ENCODE measurements around the gene ROBO2. TPM values are rescaled to one million over a fixed set of nuclear protein-coding genes. Genes with fewer than 3 reads are reported as not detected.

The ROBO2 gene
- total RNA-seq, 1 donor from 2014 or later = not detected

DNA sequence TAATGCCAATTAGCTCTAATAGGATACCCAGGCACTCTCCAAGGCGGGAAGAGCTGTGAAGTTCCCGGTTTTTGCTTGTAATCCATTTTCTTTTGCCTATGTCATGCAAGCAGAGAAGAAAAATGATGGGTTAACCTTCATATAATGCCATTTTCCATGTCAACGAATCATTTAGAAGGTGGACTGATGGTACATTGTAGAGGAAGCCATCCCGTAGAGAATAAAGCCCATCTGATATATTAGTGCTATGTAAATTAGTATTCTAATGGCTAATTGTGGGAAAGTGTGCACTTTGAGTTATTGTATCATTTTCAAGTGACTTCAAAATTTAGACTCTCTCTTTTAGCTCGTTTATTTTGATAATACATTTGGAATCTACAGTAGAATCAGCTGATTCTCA, 509.1 kb downstream of the ROBO2 start:
- no peak for DNase-seq (ENCODE audit: low read depth in 2 of 2)

DNA sequence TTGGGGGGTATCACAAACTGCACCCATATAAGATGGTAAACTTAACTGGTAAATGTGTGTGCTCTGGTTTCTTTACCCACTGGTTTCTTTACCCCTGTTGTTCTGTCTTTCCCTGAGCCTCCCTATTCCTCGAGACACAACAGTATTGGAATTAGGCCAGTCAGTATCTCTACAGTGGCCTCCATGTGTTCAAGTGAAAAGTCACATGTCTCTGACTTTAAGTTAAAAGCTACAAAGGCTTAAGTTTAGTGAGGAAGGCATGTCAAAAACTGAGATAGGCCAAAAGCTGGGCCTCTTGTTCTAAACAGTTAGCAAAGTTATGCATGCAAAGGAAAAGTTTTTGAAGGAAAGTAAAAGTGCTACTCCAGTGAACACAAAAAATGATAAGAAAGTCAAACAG, 513.3 kb downstream of the ROBO2 start:
- no peak for DNase-seq (ENCODE audit: low read depth in 2 of 2)

DNA sequence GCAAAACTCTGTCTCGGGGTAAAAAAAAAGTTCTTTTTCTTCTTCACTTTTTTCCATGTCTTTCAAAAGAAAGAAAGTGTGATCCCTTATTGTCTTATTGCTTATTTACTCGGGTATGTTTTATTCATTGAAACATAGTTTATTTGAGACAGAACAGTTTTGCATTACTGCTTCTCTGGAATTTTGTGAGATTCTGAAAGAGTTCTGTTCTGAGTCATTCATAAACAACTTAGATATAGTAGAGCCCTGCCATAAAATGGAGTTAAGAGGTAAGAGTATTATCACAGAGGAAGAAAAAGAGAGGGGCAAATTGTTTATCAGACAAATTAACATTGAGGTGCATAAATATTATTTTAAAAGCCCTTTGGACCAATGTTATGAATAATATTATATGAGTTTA, 522.2 kb downstream of the ROBO2 start:
- DNase-seq (ENCODE audit: low read depth in 2 of 2) = no peak

DNA sequence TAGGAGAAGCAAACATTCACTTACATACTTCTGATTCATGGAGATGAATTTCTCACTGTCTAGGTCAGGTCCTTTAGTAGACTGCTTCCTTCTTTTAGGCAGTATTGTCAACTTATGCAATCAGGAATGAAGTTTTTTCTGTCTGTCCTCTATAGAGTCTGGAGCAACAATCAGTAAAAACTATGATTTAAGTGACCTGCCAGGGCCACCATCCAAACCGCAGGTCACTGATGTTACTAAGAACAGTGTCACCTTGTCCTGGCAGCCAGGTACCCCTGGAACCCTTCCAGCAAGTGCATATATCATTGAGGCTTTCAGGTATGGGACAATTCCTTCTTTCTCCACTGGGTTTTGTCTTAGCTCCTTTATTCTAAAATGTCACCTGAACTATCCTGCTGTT, 523.1 kb downstream of the ROBO2 start:
- DNase-seq (ENCODE audit: low read depth in 2 of 2) = no peak

DNA sequence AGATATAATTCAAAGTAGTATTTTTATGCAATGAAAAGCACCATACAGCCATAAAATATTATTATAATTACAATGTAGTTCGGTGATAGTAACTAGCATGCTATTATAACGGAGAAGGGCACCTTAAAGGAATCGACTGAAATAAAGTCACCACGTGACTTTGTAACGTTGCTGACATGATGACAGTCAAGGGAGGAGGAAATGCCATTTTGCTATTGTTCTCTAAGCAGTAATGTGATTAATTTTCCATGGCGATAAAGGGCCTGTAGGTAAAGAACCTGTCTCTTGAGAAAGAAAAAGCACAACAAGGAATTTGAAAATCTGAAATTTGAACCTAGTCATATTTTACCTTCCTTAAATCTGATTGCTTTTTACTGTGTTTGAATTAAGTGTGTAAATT, 526.2 kb downstream of the ROBO2 start:
- no peak for DNase-seq (ENCODE audit: low read depth in 2 of 2)

DNA sequence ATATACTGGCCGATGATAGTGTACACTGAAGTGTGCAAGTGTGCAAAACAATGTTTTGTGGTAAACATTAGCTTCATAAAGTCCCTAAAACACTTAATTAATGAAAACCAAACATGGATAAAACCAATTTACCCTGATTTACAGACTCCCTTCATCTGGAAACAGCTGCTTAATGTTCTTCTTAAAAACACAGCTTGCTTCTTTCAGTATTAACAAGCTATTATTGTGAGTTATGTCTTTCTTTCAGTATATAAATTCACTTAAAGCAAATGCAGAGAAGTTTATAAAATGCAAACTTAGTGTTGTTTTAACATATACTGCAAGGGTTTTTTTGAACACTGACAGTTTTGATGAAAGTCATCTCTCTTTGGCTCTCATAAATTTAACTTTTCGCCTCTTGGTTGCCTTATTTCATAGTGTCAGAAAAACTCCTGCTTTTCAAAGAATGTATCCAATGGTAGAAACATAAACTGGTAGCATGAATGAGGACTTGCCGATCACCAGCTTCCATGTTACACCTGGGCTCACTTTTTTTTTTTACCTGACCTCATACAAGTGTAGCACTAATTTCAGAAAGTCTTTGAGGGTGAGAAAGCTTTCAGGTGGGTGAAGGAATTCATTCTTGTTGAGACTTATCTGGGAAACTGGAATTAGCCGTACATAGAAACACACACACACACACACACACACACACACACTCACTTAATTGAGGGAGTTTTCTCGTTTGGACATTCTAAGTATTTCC, 532.2 kb downstream of the ROBO2 start:
- DNase-seq (ENCODE audit: low read depth in 2 of 2) = no peak

DNA sequence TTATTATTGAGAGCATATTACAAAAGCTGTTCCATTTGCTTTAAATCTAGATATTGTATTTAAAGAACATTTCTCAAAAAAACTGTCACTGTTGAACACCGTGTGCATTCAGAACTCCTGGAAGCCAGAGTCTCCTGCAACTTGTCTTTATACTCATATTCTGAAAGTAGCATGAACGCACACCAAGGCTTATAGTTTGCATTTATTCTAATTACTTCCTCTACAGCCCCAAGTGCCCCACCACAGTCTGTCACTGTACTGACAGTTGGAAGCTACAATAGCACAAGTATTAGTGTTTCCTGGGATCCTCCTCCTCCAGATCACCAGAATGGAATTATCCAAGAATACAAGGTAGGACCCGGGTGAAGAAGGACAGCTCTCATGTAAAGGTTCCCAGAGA, 537.4 kb downstream of the ROBO2 start:
- DNase-seq (ENCODE audit: low read depth in 2 of 2) = no peak

DNA sequence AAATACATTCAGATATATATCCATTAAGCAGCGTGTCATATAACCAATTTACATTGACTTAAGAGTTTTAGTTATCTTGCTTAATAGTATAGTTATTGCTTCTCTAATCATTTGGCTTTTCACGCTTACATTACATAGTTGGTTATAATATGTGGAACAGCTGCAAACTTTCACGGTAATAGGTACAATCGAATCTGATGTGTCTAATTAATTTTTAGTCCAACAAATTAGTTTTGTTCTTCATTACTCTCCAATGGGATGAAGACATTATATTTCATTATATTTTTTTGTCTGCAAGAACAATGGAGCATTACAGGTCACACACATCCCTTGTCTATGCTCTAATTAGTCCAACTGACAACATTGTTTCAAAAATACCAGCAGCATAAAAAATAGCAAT, 546.3 kb downstream of the ROBO2 start:
- DNase-seq (ENCODE audit: low read depth in 2 of 2) = no peak

DNA sequence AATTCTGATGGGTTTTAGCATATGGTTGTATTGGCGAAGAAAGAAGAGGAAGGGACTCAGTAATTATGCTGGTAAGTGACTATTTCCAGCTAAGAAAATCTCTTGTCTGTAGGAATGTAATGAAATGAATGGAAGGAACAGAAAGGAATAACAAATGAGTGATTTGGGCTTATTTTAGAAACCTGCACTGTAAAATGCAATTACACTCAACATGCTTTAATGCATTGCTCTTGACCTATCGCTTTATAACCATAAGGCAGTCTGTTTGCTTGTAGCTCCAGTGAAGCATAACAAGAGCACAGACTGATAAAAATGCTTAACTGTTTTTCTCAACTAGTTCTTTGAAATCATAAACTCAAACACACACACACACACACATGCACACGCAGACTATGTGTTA, 549.0 kb downstream of the ROBO2 start:
- DNase-seq (ENCODE audit: low read depth in 2 of 2) = no peak

DNA sequence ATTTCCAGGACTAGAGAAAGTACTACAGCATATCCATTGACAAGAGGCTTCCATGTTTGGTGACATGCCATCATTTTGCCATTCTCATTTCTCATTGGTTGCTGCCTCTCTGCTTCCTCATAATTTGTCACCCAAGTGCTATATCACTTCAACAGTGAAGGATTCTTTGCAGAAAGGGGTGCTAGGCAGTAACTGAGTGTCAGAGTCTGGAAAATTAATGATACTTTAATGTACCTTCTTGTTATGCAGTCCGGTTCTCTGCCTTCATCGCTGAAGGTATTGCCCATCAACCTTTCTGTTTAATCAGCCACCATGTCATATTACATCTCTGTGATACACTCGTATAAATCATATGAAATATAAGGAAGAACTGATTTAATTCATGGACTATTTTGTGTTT, 550.3 kb downstream of the ROBO2 start:
- no peak for DNase-seq (ENCODE audit: low read depth in 2 of 2)

DNA sequence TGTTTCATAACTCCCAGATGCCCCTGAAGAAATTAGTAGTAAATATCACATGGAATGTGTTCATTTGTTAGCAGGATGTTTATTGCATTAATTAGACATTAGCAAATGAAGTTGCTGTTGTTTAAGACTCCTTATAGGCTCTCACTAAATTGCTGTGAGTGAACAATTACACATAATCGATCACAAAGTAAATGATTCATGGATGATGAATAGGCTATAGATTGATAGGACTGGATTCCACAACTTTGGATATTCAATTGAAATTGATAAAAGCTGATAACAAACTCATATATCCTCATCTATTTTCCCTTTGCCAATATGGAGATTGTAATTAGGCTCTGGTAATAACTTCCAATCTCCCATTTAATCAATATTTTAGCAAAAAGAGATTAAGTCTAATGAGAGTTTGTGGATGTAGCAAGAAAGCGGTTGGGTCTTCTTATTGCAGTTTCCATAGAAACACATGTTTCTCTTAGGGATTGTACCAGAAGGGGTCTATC, 555.5 kb downstream of the ROBO2 start:
- DNase-seq (ENCODE audit: low read depth in 2 of 2) = no peak

DNA sequence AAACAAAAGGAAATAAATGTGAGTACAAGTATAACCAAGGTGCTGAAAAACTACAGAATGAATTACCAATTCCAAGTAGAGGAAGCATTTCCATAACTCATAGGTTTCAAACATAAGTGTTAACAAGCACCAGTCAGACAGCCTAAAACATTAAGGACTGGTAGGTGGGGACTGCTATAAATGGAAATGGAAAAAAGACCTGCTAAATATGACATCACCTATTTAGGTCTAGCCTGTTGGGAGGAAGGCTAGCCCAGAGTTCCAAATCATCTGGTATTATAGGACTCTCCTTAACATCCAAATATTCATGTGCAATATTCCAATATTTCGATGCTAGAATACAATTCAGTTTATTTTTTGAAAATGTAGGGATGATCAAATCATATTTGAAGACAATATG, 560.0 kb downstream of the ROBO2 start:
- DNase-seq (ENCODE audit: low read depth in 2 of 2) = no peak

DNA sequence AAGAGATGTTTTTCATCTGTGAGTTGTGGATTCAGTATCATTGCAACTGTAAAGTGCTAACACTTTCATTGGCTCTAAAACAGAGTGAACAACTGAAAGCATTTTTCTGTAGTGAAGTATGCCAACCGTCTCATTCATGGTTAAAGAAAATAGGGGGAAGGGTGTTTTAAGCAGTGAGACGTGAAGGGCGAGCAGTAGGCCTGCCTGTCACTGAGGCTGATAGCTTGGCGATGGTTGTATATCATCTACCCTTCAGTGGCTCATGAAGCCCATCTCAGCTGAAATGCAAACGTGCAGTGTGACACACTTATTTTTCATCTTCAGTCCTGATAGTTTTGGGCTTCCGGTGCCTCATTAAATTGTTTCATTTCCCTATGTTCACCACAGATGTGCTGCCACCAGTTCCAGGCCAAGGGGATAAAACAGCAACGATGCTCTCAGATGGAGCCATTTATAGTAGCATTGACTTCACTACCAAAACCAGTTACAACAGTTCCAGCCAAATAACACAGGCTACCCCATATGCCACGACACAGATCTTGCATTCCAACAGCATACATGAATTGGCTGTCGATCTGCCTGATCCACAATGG, 562.0 kb downstream of the ROBO2 start:
- DNase-seq (ENCODE audit: low read depth in 2 of 2) = no peak

DNA sequence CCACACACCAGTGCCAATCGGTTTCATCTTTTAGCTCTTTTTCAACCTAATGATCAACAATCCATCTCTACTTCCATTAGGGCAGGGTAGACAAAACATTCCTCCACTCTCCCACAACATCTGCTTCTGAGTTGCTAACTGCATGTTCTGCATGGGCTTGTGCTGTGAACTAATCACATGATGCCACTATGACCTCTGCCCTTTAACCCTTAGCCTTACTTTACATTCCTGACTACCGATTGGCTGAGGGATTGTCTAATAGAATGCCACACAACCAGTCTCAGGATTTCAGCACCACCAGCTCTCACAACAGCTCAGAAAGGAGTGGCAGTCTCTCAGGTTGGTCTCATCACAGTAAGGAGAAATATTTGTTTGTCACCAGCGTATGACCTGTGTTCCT, 562.8 kb downstream of the ROBO2 start:
- no peak for DNase-seq (ENCODE audit: low read depth in 2 of 2)

DNA sequence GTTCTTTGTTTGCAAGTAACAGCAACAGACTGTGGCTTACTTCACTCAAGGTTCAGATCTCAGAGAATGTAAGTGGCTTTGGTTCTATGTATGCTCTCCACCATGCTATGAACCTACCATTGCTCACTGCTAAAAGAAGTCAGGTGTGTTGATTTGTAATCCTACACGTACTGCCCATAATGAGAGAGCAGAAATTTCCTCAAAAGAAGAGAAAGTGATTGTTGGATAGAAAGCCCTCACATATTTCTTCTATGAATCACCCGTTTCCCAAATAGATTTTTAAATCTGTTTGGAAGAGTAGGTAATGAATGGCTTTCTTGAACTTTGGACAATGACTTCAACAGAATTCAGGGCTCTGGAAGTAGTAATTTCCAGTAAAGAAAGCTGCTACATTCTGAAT, 565.4 kb downstream of the ROBO2 start:
- DNase-seq (ENCODE audit: low read depth in 2 of 2) = no peak

DNA sequence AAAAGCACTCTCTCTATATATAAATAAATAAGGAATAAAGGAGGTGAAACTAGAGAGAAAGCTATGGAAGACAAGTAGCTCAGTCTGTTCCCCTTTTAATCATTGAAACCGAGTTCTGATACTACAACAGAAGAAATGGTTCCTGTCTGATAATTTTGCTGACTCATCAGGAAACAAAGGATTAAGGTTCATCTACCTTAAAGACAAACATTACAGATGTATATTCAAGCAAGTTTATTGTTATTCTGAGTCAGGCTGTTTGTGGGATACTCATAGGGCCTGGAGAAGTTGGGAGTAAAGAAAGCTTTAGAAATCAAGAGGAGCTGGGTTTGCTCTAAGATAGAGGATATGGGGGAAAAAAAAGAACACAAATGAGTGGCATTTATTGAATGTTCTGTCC, 566.0 kb downstream of the ROBO2 start:
- no peak for DNase-seq (ENCODE audit: low read depth in 2 of 2)

DNA sequence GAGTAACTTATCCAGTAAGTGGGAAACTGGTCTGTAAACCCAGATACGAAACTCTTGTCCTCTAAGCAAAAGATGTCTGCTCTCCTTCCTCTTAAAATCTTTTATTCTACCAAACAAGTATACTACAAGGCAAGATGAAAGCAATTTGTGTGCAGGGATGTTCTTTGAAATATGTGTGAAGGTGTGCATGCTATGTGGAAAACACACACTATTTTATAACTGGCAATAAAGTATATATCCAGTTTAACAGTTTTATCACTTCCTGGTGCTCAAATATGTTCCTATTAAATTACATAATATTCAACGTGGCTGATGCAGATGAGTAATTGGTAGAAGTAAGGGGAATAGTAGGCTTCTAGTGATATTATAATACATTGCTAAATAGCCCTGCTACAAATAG, 566.5 kb downstream of the ROBO2 start:
- DNase-seq (ENCODE audit: low read depth in 2 of 2) = no peak

DNA sequence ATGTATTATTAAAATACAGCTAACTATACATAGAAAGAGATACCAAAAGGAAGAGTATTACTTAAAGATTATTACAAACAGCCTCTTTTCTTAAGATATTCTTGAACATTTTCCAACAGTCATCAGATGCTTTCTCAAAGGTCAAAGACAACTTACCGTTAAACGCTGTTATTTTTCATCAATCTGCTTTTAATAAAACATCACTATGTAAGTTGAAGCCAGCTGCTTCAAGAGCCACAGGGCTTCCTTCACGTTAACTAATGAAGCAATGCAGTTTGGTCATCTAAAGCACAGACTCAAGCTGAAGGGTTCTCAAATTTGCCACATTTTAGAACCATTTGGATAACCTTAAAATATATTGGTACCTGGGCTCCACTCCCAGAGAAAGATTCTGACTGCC, 578.8 kb downstream of the ROBO2 start:
- DNase-seq (ENCODE audit: low read depth in 2 of 2) = no peak

DNA sequence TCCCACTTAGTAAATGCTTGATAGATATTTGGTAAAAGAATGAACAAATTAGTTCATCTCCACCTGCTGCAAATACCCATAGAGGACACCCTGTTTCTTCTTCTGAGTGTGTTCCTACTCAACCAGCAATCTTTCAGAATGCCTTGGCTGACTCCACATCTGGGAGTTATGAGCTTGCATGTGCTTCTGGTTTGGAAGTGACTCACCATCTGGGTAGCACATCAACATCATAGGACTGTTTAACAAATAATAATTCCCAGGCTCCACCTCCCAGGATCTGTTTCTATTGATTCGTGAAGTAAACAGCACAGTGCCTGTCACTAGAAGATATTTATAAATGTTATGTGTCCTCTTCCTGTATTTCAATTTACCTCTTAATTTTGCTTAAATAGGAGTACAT, 580.1 kb downstream of the ROBO2 start:
- no peak for DNase-seq (ENCODE audit: low read depth in 2 of 2)

DNA sequence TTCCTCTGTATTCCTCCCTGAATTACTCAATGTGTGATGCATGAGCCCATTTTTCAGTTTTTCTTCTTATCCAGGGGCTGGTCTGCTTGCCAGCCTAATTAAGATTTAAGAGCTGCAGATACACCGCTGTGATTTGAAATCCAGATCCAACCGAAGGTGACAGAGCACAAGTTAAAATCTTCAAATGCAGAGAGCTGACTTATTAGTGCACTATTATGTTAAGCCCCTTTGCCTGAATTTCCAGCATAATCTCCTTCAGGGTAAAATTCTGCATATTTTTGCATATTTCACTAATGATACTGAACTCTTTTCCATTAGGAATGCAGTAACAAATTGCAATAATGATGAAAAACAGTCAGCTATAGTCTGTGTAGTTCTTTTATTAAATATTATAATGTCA, 583.6 kb downstream of the ROBO2 start:
- no peak for DNase-seq (ENCODE audit: low read depth in 2 of 2)

DNA sequence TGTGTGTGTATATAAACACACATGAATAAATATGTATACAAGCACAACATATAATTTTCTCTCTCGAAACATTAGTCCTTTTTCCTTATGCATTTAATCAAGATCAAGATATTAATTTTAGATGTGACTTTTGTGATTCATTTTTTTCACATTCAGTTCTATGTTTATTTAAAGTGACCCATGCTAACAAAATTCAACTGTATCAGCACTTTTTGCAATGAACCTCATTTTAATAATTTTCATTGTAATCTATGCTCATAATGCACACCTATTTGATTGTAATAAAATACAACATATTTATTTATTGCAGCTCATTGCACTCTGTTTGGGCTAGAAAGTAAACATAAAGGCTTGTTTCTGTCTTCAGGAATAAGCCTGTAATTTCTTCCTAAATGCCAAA, 586.3 kb downstream of the ROBO2 start:
- no peak for DNase-seq (ENCODE audit: low read depth in 2 of 2)

DNA sequence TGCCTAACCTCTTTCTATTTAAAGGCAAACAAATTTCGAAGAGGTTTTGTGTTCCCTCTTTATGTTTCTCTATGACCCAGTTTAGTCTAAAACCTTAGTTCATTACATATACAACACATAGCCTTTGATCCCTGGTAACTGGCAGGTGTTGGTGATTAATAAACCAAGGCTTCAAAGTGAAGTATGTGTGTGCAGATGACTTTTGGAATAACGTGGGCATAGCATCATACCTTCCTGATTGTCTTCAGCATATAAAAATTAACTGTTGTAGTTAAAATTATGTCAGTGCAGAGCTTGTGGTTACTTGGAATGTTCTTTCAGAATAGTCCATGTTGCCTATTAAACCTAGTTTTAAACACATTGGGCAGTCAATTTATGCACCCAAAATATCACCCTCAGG, 608.3 kb downstream of the ROBO2 start:
- DNase-seq (ENCODE audit: low read depth in 2 of 2) = no peak

DNA sequence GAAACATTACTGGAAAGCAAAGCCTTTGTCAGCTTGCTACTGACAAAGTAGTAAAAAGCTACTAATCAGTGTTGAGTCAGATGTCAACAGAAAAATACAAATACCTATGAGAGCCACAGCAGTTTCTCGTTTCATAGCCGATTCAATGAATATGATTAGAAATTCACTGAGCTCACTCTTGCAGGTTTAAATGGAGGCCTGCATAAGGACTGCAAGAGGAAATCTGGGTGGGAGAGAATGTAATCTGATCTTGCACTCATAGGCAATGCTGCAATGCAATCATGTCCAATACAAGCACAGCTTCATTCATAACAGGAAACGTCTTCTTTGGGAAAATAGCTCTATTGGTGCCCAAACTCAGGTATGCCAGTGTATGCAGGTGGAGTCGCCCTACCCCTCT, 608.8 kb downstream of the ROBO2 start:
- no peak for DNase-seq (ENCODE audit: low read depth in 2 of 2)

DNA sequence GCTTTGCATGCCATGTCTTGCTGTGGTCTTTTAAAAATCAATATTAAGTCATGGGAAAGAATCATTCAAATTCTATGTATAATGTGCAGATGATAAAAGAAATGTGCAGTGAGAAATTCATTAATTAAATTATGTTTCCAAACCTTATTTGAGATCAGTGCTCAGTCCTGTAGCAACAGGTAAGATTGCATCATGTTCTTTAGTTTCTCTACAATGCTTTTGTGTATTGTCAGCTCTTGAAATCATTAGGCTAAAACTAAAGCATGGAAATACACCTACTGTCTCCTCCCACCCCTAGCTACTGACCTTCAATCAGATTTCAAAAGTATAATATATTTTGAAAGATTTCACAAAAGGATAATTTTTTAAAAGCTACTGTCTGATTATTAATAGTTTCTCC, 612.7 kb downstream of the ROBO2 start:
- no peak for DNase-seq (ENCODE audit: low read depth in 2 of 2)

Data from lung microvascular endothelial cell (primary cell).